ENCODE data around the gene TPRN.

DNA sequence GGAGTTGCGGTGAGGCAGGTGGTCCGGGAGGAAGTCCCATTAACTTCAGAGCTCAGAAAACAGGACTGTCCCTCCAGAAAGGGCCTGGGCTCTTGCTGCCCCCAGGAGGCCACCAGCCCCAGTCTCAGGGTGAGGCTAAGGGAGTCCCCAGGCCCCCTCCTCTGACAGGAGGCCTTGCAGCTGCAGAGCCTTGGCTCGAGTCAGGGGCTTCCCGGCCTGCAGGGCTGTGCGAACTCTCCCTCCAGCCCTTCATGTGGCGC is 47.3 kb upstream of the TPRN start:
- TF ChIP-seq POLR2A (IDR thresholded peaks at IDR 0.05): no peak
- TF ChIP-seq CTCF (IDR thresholded peaks at IDR 0.05): no peak

Data from esophagus squamous epithelium (tissue), 4 donors.